ENCODE measurements around the gene IL1R1.

GRCh38 chr2:102217032-102217431 lies 74.5 kb downstream of the IL1R1 start:
- TF ChIP-seq CTCF (IDR thresholded peaks at IDR 0.05): no peak
- no peak for TF ChIP-seq POLR2A (IDR thresholded peaks at IDR 0.05)
